Measurements from ENCODE around the gene AHCYL1. TPM values are rescaled to one million over a fixed set of nuclear protein-coding genes. Genes with fewer than 3 reads are reported as not detected.
"Not testable (repeated sequence)": the region's sequence is repeated elsewhere in the genome, so short reads cannot be mapped to it uniquely, and the experiment has no call there.

Gene AHCYL1
- total RNA-seq, 4 donors from 2014 or later: 90.3 to 200 (median 118) TPM

DNA sequence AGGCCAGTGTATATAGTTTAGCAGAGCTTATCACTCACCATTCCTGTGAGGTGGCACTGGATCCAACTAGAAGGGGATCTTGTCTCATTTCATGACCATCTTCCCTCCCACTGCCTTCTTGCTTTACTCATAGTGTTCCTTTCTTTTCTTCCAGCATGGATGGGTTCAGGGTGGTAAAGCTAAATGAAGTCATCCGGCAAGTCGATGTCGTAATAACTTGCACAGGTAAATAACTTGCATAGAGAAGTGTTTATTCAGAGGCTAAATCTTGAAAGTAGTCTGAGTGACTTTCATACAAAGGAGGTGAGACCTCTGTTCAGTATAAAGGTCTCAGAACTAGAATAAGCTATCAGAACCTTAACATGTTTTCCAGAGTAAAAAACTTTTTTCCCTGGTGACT, 33.2 kb downstream of the AHCYL1 start:
- TF ChIP-seq POLR2A (IDR thresholded peaks at IDR 0.05): no peak
- TF ChIP-seq, protein P1, sequence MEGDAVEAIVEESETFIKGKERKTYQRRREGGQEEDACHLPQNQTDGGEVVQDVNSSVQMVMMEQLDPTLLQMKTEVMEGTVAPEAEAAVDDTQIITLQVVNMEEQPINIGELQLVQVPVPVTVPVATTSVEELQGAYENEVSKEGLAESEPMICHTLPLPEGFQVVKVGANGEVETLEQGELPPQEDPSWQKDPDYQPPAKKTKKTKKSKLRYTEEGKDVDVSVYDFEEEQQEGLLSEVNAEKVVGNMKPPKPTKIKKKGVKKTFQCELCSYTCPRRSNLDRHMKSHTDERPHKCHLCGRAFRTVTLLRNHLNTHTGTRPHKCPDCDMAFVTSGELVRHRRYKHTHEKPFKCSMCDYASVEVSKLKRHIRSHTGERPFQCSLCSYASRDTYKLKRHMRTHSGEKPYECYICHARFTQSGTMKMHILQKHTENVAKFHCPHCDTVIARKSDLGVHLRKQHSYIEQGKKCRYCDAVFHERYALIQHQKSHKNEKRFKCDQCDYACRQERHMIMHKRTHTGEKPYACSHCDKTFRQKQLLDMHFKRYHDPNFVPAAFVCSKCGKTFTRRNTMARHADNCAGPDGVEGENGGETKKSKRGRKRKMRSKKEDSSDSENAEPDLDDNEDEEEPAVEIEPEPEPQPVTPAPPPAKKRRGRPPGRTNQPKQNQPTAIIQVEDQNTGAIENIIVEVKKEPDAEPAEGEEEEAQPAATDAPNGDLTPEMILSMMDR (IDR thresholded peaks at IDR 0.05): no peak

DNA sequence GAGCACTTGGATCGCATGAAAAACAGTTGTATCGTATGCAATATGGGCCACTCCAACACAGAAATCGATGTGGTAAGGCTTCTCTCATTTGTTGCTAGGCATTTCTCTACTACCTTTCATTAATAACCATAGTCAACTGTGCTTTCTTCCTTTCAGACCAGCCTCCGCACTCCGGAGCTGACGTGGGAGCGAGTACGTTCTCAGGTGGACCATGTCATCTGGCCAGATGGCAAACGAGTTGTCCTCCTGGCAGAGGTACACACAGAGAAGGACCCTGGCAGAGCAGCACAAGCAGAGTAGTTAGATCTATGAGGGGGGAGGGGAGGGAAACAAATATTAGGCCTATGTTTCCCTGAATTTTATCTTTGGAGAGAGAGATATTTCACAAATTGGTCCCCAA, 33.8 kb downstream of the AHCYL1 start:
- Histone ChIP-seq H3K4me3 (replicated peaks in 1 of 3) (no peak overlapping the region), H3K27ac (no peak overlapping the region), H3K9me3 (no peaks in the 10 kb centered on the region), H3K36me3 (peaks cover 89 to 91% of the 10 kb centered on the region in 2 donors), H3K27me3 (no peaks in the 10 kb centered on the region), H3K4me1 (no peaks in the 10 kb centered on the region)
- no peak for DNase-seq
- 97 to 98% methylated on average over 9 of the region's 9 CpGs for WGBS, 2 donors
- no peak for TF ChIP-seq POLR2A (IDR thresholded peaks at IDR 0.05)
- TF ChIP-seq, protein P1 (IDR thresholded peaks at IDR 0.05): no peak
- intact Hi-C loops (cut with DNase I): no loop called here

More for the DNA sequence above, 33.2 kb downstream of the AHCYL1 start:
- peaks cover 89 to 94% of the 10 kb centered on the region in 2 donors for H3K36me3 ChIP-seq
- H3K27ac ChIP-seq: no peak overlapping the region
- WGBS, 2 donors: 86 to 87% methylated on average over 3 of the region's 3 CpGs
- no peak for DNase-seq
- H3K4me3 ChIP-seq (replicated peaks in 1 of 3): no peak overlapping the region
- no peaks in the 10 kb centered on the region for H3K9me3 ChIP-seq
- H3K27me3 ChIP-seq: no peaks in the 10 kb centered on the region
- intact Hi-C loops (cut with DNase I): no loop called here
- H3K4me1 ChIP-seq: no peaks in the 10 kb centered on the region

DNA sequence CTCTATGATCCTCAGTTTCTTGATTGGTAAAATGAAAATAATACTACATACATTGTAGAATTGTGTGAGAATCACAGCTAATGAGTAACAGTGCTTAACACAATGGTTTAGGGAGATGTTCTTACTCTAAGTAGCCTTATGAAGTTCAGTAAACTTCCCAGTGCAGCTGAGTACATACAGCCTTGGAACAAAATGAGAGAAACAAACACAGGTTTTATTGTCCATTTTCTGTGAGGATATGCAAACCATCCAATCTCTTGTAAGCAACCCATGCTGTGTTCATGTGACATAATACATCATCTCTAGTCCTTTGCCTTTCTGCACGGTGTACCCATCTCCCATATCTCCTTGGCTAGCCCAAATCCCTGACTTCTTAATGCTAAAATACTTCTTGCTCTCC, 35.2 kb downstream of the AHCYL1 start:
- H3K27me3 ChIP-seq: no peaks in the 10 kb centered on the region
- whole genome bisulfite sequencing, 2 donors: 89 to 93% methylated on average over 1 of the region's 1 CpG
- H3K36me3 ChIP-seq: peaks cover 81 to 89% of the 10 kb centered on the region in 2 donors
- no peaks in the 10 kb centered on the region for H3K9me3 ChIP-seq
- H3K4me3 ChIP-seq (replicated peaks in 1 of 3): no peak overlapping the region
- H3K4me1 ChIP-seq: no peaks in the 10 kb centered on the region
- no peak for DNase-seq
- no peak for TF ChIP-seq POLR2A (IDR thresholded peaks at IDR 0.05)
- TF ChIP-seq, protein P1 (IDR thresholded peaks at IDR 0.05): no peak
- intact Hi-C loops (cut with DNase I): no loop called here
- no peak overlapping the region for H3K27ac ChIP-seq

DNA sequence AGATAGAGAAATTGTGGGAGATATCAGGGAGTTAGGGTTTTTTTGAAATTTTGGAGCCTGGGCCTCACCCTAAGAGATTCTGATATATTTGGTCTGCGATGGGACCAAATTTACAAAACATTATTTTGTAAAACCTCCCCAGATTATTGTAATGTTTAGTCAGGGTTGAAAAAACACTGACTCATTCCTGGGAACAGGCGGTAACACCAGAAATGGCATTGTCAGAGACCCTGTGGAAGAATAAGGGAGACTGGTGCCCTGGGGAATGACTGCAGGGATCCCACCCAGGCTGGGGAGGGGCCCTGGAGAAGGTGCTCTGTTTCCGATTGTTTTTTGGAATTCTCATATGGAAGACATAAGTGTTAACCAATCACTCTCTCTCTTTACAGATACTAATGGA, 36.7 kb downstream of the AHCYL1 start:
- no peak for DNase-seq
- H3K27ac ChIP-seq: no peak overlapping the region
- no peak overlapping the region for H3K4me3 ChIP-seq (replicated peaks in 1 of 3)
- no peaks in the 10 kb centered on the region for H3K4me1 ChIP-seq
- H3K9me3 ChIP-seq: no peaks in the 10 kb centered on the region
- intact Hi-C loops (cut with DNase I): no loop called here
- WGBS, 2 donors: 90 to 95% methylated on average over 3 of the region's 3 CpGs
- peaks cover 66 to 75% of the 10 kb centered on the region in 2 donors for H3K36me3 ChIP-seq
- TF ChIP-seq, protein P1 (IDR thresholded peaks at IDR 0.05): no peak
- no peak for TF ChIP-seq POLR2A (IDR thresholded peaks at IDR 0.05)
- H3K27me3 ChIP-seq: no peaks in the 10 kb centered on the region

DNA sequence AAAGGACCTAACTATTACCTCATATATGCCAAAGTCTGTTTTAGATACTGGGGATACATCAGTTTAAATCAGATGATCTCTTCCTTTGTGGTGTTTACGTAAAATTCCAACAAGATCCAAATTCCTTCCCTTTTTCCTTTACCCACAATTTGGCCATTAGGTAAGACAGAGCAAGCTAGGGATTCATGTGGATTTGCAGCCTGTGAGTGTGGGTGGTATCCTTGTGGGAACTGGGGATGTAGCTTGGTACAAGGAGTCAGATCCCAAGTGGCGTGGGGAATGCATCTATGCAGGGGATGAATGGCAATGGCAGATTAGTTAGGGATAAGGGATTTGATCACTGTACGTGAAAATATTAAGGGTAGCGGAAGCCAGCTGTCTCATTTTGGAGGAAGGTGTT, 40.0 kb downstream of the AHCYL1 start:
- TF ChIP-seq, protein P1 (IDR thresholded peaks at IDR 0.05): no peak
- no peak for TF ChIP-seq POLR2A (IDR thresholded peaks at IDR 0.05)
- H3K27me3 ChIP-seq: no peaks in the 10 kb centered on the region
- DNase-seq: no peak
- H3K27ac ChIP-seq: no peak overlapping the region
- WGBS, 2 donors: 92 to 93% methylated on average over 4 of the region's 4 CpGs
- H3K9me3 ChIP-seq: no peaks in the 10 kb centered on the region
- H3K4me1 ChIP-seq: no peaks in the 10 kb centered on the region
- H3K36me3 ChIP-seq: peaks cover 32 to 41% of the 10 kb centered on the region in 2 donors
- no peak overlapping the region for H3K4me3 ChIP-seq (replicated peaks in 1 of 3)
- intact Hi-C loops (cut with DNase I): no loop called here

DNA sequence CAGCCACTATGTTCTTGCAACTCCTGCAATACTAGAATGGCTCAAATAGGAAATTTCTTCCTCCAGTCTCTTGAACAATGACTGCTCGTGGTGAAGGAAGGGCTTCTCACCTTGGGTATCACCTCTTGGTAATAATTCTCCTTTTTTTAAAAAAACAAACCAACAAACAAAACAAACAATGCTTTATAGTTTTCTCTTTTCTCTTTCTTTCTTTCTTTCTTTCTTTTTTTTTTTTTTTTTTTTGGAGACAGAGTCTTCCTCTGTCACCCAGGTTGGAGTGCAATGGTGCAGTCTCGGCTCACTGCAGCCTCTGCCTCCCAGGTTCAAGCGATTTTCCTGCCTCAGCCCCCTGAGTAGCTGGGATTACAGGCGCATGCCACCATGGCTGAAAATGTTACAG, 46.1 kb downstream of the AHCYL1 start:
- H3K27me3 ChIP-seq; H3K4me1 ChIP-seq; H3K4me3 ChIP-seq (replicated peaks in 1 of 3); DNase-seq; H3K9me3 ChIP-seq; H3K36me3 ChIP-seq; H3K27ac ChIP-seq: not testable (repeated sequence)
- WGBS, 2 donors: 69 to 88% methylated on average over 4 of the region's 4 CpGs
- intact Hi-C loops (cut with DNase I): loop anchor here (10.0 kb wide), 1 partner anchor 374 kb away; the partner anchor contains the start of gene LAMTOR5

All from thyroid gland (tissue), 4 donors.